Skin of body (tissue), 2 donors: ENCODE results near the gene ISG20. TPM values are rescaled to one million over a fixed set of nuclear protein-coding genes. Genes with fewer than 3 reads are reported as not detected.
A peak's percentile ranks its signal among the peaks of the same experiment; 100 is the strongest.

ENCODE experiments used
- DNase-seq: peaks from one replicate; lab custom pipeline; 2025; lab: John Stamatoyannopoulos, UW
- total RNA-seq: library from RNA; depleted of rRNA; stranded (reverse); fragments of >200 nt; gene quantifications from one replicate; pipeline ENCODE4 v1.2.3, GENCODE V29; 2014

Gene ISG20
- 3.5 TPM for total RNA-seq

DNA sequence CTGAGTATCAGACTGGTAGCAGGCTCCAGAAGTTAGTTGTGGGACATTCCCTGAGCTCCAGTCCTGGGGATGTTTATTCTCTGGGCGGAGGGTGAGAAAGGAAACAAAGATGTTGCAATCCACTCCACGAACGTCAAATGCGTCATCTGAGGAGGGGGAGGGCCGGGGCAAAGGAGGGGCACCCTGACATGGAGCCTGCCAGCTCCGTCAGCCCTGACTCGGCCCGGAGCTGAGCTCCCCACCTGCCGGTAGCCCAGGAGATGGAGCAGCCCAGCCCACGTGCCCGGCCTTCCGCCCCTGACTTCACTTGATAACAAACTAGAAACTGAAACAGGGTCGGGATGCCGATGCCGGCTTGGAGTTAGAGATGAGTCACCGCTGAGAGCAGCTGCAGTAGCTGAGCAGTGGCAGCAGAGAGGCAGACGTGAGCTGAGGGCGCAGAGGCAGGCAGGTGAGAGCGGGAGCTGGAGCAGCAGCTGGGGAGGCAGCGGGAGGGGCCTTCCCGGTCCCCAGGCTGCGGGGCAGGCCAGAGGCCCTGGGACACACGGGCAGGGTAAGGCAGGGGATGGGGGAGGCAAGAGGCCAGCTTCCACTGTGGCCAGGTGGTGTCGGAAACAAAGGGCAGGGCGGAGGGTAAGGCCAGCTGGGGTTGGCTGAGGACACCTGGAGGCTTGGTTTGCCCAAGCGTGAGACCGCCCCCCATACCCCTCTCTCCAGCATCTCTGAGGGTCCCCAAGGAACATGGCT is at the start of gene ISG20:
TSS of gene ISG20 (plus strand) at position 391 of the 747 bp plus-strand sequence. CDS start at position 742, 351 bp downstream.
- DNase-seq: peak; percentile 89

DNA sequence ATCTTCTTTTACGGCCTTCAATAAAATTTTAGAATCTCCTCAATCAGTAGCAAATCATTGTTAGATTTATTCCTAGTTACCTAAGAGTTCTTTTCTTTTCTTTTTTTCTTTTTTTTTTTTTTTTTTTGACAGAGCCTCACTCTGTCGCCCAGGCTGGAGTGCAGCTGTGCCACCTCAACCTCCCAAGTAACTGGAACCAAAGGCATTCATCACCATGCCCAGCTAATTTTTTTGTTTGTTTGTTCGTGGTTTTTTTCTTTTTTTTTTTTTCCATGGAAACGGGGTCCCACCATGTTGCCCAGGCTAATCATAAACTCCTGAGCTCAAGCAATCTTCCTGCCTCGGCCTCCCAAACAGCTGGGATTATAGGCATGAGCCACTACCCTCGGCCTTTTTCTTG is 48.1 kb upstream of the ISG20 start:
- no peak for DNase-seq

DNA sequence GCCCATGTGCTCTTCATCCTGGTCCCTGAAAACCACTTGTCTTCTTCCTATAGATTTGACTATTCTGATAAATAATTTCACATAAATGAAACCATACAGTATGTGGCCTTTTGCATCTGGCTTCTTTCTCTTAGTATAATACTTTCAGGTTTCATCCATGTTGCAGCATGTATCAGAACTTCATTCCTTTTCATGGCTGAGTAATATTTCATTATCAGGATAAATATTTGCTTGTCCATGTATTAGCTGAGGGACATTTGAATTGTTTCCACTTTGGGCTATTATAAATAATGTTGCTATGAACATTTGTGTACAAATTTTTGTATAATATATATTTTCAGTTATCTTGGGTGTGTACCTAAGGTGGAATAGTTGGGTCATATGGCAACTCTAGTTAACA is 47.4 kb upstream of the ISG20 start:
- DNase-seq: no peak

DNA sequence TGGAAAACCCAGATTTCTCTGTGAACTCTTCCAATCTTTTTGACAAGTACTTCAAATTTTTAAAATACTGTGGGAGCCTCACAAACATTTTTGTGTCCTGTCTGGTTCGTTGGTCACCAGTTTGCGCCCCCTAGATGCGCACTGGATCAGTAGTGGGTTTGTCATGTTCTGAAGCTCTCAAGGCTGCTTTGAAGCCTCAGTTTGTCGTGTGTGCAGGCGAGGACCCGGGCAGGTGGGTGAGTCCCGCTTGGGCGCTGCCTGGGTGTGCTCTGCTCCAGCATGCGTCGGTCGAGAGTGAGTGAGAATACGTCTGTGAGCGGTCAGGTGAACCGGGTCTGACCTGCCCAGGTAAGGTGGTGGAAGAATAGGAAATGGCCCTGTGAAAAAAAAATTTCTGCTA is 34.9 kb upstream of the ISG20 start:
- no peak for DNase-seq

DNA sequence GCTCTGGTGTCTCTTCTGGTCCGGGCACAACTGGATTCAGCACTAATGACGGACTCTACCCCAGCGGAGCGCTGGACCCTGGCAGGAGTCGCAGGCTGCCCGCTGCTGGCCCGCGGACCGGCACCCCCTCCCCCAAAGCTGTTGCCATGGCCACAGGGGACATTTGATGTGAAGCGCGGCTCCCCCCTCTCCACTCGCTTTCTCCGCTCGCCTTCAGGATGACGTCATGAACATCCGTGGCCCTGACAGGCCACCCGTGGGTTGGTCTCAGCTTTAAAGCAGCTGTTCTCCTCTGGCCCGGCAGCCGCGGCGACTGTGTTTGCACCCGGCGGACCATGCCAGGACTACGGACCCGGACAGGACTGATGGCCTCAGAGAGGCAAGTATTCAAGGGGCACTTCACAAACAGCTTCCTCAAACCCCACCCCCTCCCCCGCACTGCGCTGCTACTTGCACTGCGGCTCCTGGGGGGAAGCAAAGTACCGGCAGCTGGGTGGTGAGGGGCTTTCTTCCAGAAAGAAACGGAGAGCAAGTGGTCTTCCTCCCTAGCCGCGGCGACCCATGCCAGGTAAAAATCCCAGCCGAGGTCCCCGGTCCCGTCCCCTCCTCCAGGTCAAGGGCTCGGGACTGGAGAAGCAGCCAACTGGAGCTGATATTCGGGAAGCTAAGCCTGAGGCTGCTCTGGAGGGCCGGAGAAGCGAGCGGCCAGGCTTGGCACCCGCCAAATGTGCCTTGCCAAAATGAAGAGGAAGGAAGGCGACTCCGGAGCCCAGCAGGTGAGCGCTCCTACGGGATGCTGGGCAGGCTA is 34.2 kb upstream of the ISG20 start:
- DNase-seq: no peak

DNA sequence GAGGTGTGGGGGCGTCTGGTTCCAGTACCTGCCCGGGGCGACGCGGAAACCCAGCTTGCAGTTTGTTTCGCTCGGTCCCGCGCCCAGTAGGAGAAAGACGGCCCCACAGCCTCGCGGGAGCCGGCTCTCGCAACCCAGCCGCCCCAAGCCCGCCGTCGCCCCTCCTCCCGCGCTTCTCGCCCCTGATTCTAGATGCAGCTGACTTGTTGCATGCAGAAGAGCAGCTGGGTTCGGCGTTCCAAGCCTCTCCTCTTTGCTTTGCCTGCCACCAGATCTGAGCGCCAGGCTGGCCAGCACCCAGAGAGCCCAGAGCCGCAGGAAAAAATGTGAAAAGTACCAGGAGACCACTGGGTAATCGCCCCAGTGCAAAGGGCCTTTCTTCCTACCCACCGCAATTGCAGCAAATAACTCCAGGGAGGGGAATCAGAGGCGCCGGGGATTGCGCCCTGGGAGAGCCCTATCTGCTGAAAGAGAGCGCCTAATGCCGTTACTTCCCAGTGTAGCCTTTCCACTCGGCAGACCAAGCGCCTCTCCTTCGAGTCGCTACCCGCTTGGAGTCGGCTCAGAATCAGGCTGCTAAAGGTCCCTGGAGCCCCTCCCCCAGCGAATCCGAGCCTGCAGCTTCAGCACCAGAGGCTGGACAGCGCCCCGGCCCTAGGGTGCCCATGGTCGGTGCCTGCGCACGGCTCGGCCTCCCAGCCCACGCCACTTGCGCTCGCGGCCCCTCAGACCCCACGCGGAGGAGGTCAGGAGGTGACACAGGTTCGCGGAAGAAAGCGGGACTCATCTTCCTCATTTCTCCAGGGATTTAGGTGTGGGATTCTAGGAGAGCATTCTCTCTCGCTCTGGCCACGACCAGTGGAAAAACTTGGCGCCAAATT is 33.4 kb upstream of the ISG20 start:
- no peak for DNase-seq

DNA sequence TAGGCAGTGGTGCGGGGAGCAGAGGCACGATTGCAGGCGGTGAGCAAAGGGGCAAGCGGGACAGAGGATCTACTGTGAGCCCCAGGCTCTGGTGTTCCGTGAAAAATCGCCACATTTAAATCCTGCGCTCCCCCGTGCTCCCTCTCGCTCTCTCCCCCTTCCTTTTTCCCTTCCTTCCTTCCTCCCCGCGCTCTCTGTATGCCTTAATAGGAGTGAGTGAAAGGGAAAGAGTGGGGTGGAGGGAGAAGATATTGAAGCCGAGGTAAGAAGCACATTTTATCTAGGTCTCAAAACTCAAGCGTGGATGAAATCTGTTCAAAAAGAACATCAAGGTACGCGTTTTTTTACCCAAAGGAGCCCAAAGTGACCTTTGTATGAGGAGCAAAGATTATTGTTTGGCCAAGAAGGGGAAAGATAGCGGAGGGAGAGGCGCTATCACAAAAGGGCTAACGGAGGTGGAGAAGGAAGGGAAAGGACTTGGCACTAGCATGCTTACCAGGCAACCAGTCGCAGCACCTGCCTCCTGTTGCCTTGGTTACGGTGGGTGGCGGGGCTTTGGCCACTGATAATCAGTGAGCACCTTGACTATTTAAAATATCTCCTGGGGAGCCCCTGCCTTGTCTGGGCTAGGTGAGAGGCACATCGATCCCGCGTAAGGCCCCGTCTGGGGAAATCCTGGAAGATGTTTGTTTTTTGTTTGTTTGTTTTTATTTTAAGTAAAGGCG is 32.6 kb upstream of the ISG20 start:
- no peak for DNase-seq

DNA sequence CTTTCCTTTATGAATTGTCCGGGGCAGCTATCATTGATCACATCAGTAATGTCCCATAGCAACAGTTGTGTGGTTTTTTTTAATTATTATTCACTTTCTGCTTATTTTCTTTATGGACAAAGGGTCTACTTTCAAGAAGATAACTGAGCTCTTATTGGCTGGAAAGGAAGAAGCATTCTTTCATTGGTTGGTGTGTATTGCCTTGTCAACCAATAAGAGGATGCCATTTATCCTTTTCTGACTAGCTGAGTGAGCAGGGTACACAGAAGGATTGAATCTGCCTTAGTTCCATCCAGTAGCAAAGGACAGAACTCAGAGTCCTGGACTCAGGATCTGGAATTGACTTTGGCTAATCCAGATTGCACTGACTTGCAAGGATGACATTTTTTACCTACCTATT is 30.9 kb upstream of the ISG20 start:
- no peak for DNase-seq

DNA sequence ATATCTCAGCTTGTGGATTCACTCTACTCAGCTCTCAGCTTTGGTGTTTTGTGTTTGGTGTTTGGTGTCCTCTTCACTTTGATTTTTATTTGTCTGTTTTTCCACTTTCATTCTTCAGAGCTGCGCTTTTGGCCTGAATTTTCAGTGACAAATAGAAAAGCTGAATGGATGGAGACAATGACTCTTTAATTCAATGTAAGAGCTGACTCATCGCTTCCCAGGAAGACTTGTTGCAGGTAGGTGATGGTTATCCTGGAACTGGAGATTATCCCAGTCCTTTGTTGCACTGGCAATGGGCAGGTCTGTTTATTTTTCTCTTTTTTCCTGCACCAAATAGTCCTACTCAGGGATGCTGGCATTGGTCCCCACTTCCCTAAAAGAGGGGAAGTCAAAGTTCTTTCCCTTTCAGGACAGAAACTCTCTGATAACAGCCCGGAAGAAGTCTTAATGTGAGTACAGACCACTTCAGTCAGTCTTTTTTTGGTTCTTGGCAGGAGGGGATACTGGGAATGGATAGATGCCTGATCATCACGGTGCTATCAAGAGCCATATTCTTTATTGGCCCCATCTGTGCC is 30.1 kb upstream of the ISG20 start:
- no peak for DNase-seq

DNA sequence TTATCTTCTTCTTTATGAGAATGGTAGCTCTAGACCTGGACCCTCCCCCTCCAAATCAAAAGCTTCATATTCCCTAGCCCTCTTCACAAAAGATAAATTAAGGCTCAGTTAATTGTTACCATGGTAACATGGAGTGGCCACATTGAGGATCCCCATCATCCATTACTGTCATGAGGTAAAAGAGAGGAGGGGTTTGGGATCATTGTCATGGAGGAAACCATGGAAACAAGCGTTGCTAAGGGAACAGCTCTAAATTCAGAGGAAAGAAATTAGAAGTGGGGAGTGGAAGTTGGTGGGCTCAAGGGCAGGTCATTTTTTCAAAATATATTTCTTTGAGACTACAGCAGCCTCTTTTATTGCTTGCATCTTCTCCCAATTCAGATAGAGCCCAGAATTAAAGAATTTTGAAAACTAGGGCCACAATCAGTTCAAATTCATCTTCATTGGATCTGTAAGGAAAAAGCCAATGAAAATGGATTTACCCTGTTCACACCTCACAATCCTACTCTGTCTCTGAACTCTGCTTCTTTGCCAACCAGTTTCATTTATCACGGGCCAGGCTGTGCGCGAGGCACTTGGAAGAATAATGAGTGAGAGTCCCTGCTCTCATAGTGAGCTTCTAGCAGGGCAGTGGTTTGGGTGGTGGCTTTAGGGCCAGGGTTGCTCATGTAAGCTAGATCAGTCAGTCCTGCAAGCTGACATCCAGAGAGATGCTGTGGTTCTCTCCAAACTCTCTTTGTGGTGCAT is 29.3 kb upstream of the ISG20 start:
- DNase-seq: no peak

DNA sequence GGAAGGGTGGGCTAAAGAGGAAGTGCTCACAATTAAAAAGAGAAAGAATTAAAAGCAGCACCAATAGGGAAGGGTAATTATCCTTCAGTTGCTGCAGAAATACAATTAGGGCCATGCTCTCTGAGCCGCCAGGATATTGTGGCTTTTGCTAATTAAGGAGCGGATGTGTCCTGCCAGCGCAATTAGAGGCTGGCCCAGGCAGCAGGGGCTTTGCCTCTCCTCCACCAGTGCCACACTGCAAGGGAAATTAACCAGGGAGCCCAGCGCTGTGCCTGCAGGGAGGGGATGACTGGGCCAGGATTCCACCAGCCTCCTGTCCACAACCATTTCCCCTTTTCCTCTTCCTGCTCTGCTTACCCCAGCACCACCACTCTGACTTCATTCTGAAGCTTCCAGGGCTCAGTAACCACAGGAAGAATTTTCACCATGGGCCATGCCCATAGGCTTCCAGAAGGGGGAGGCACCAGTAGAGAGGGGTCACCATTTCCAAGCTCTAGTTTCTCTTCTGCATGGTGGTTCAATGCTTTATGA is 28.1 kb upstream of the ISG20 start:
- no peak for DNase-seq

DNA sequence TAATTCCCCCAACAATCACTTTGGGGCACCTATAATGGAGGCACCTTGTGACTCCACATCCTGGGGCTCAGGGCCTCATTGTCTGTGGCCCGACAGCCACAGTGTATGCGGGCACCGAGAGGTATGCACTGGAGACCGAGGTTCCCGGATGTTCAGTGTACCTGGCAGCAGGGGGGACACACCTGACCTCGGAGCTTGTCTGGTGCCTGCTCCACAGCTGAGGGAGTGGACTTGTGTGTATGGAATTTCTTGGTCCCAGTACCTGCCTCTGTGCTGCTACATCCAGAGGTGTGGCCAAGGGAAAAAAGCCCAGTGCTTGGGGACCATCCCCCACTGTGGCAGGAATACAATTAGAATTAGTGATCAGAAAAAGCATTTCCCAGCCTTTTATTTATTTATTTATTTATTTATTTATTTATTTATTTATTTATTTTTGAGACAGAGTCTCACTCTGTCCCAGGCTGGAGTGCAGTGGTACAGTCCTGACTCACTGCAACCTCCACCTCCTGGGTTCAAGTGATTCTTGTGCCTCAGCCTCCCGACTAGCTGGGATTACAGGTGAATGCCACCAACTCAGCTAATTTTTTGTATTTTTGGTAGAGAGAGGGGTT is 26.5 kb upstream of the ISG20 start:
- no peak for DNase-seq

DNA sequence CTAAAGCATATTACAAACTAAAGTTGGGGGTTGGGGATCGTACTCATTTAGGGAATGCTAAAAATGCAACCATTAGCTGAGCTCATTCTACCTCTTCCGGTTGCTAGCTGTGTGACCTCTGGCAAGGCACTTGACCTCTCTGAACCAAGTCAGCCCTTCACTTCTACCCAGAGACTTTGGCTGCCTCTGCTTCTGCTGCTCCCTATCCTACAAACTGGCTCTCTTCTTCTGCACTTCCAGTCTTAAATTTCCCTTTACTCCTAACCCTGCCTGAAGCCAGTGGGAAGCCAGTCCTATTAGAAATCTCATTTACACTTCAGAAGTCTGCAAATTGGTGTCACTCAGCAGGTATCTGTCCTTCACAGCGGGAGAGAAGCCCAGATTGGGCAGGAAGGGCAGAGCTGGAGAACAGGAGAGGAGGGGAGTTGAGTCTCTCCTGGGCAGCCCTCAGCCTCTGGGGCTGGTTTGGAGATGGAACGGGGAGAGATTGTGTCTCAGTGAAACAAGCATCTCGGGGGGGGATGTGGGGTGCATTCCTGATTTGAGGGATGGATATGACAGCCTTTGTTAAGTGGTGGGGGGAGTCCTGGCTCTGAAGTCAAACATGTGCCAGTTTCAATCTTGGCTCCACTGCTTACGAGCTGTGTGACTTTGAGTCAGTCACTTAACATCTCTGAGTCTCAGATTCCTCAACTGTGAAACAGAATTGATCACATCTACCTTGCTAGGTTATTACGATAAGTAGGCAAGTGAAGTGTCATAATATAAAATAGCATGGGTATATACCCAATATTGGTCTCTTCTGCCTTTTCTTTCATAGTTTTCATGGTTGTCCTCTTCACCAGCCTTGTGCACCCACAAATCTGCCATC is 25.5 kb upstream of the ISG20 start:
- no peak for DNase-seq

DNA sequence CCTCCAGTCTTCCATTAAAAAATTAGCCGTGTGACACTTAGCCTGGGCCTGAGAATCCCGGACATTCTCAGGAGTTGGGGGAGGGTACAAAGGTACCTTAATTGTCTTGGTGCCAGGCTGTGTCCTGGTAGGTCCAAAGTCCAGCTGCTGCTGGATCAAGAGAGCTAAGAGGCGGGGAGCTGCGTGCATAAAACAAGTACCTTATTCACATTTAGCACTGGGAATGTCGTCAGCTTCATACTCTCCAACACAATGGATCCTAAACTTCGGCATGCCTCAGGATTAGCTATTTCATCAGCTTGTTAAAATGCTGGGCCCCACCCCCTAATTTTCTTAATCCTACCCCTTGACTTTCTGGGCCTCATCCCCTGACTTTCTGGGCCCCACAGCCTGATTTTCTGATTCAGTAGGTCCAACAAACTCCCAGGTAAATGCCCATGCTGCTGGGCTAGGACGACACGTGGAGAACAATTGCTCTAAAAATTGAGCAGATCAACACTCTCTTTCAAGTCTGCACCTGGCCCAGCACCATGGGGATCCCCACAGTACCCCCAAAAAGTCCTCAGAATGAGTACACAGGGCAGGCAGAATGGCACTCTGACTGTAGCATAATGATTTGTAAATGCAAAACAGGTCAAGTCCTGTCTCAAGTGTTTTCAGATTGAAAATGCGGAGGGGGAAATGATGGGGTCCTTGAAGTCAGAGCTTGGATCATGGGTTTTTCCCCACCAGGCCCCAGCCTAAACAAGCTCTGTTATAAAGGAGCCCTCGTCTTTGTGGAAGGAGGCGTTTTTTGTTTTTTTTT is 23.3 kb upstream of the ISG20 start:
- DNase-seq: no peak

DNA sequence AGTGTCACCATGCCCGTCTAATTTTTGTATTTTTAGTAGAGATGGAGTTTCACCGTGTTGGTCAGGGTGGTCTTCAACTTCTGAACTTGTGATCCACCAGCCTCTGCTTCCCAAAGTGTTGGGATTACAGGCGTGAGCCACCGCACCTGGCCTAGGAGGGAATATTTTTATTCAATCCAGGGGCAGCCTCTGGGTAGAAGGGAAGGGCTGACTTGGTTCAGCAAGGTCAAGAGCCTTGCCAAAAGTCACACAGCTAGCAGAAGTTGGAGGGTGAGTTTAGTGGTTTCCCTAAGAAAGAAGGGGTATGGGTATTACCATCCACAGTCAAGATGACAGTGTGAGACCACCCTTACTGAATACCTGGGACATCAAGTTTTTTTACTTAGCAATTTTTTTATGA is 22.6 kb upstream of the ISG20 start:
- DNase-seq: no peak

DNA sequence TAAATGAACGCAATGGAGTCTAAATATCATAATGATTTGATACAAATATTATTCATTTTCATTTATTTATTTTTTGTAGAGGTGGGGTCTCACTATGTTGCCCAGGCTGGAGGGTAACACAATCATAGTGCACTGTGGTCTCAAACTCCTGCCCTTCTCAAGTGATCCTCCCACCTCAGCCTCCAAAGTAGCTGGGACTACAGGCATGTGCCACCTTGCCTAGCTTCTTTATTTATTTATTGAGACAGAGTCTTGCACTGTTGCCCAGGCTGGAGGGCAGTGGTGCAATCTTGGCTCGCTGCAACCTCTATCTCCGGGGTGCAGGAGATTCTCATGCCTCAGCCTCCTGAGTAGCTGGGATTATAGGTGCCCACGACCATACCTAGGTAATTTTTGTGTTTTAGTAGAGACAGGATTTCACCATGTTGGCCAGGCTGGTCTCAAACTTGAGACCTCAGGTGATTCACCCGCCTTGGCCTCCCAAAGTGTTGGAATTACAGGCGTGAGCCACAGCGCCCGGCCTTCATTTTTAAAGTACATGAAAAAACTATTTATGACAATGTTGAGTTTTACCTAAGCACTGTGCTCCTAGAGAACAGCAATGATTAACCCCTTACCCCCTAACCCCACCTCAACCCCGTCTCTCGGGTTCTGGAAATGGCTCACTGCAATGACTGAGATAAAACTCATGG is 21.6 kb upstream of the ISG20 start:
- no peak for DNase-seq

DNA sequence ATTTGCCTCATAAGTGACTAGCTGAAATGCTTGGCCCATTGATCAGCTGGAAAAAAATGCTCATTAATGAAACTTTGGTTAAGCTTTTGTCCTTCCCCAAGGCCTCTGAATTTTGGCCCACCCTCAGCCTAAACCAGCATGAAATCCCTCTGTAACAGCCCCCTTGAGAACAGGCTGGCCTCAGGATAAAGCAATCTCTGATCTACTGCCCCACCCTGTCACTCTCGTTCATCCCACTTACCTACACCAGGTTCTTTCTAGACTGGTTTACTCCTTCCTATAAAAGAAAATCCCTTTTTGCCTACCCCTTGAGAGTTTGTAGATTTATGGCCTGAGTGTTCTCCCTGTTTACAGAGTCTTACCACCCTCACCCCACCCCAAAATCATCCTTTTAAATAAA is 21.0 kb upstream of the ISG20 start:
- DNase-seq: no peak
